Measurements from ENCODE around the gene IL1RAP.
"Not testable (repeated sequence)": the region's sequence is repeated elsewhere in the genome, so short reads cannot be mapped to it uniquely, and the experiment has no call there.

Gene IL1RAP

GRCh38 chr3:190512666-190513065, 1.2 kb upstream of the IL1RAP start:
- no peak for DNase-seq (ENCODE audit: low read depth in 2 of 2)

DNA sequence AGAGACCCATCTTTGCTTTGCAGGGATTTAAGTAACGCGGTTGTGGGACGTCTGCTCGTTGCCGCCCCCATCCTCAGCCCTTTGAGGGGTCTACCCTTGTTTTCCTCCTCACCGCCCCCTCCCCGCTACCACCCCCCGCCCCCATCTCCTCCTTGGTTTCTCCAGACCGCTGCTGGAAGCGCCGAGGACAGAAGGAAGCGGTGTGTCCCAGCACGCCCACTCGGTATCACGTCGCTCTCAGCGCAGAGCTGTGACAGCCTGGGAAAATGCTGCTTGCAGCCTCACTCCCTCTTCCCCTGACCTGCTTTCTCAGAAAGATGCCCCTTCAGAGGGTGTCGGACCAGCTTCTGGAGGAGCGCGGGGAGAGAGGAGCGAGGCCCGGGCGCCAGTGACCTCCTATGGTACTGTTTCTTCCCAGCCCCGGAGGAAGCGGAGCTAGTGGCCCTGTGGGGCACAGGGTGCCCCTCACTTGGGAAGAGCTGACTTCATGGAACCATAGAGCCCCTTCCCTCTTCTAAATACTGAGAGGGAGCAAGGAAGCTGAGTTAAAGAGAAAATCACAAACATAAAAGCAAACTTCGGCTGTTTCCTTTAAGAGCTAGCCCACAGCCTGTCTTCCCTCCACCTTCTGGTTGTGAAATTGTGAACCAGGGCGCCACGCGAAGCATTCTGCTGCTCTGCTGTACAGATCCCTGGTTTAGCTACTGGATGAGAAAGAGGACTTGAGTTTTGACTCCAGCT, 698 bp downstream of the IL1RAP start:
- no peak for DNase-seq (ENCODE audit: low read depth in 2 of 2)

GRCh38 chr3:190516416-190516815, 2.5 kb downstream of the IL1RAP start:
- no peak for DNase-seq (ENCODE audit: low read depth in 2 of 2)

- no peak for DNase-seq (ENCODE audit: low read depth in 2 of 2)
Observed at GRCh38 chr3:190517687-190518086, 3.8 kb downstream of the IL1RAP start.

DNA sequence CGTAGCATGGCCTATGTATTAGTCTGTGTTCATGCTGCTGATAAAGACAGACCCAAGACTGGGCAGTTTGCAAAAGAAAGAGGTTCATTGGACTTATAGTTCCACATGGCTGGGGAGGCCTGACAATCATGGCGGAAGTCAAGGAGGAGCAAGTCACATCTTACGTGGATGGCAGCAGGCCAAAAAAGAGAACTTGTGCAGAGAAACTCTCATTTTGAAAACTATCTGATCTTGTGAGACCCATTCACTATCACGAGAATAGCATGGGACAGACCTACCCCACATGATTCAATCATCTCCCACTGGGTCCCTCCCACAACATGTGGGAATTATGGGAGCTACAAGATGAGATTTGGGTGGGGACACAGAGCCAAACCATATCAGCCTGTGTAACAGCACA, 4.6 kb downstream of the IL1RAP start:
- not testable (repeated sequence) for DNase-seq (ENCODE audit: low read depth in 2 of 2)

GRCh38 chr3:190519886-190520285, 6.0 kb downstream of the IL1RAP start:
- no peak for DNase-seq (ENCODE audit: low read depth in 2 of 2)

DNA sequence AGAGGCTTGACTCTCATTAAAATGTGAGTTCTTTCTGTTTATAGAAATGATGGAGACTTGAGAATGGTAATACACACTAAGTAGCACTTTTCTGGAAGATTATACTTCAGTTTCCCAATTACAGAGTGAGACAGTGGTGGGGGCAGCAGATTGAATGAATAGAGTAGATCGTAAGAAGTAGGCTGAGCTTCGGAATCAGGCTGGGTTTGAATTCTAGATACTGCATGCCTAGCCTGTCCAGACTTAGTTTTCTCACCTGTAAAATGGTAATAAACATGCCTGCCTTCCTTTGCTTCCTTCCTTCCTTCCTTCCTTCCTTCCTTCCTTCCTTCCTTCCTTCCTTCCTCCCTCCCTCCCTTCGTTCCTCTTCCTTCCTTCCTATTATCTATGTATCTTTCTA, 8.1 kb downstream of the IL1RAP start:
- no peak for DNase-seq (ENCODE audit: low read depth in 2 of 2)

DNA sequence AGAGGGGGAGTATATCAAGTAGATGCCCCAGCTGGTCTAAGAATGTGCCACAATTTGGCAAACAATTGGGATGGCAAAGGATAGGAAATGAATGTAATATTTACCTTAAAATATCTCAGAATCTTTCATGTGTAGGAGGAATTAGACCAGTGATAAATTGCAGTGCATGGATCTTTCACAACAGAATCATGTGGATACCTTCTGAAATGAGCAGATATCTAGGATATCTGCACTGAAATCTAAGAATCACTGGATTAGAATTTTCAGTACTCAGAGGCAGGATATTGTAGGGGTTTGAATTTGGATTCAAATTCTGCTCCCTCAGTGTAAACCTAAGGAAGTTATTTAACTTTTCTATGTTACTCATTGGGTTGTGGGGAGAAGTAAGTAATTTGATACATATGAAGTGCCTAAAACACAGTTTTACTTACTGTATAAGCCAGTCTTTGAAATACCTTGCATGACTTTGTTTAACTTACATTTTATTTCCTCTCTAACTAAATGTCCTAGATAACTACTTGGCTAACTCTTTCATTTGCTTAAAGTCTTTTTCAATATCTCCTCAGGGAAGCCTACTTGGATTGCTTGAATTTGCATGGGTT, 8.8 kb downstream of the IL1RAP start:
- DNase-seq (ENCODE audit: low read depth in 2 of 2), result no peak

GRCh38 chr3:190524942-190525341, 11.1 kb downstream of the IL1RAP start:
- no peak for DNase-seq (ENCODE audit: low read depth in 2 of 2)

- DNase-seq (ENCODE audit: low read depth in 2 of 2), result no peak
Observed at GRCh38 chr3:190525634-190526033, 11.7 kb downstream of the IL1RAP start.

DNA sequence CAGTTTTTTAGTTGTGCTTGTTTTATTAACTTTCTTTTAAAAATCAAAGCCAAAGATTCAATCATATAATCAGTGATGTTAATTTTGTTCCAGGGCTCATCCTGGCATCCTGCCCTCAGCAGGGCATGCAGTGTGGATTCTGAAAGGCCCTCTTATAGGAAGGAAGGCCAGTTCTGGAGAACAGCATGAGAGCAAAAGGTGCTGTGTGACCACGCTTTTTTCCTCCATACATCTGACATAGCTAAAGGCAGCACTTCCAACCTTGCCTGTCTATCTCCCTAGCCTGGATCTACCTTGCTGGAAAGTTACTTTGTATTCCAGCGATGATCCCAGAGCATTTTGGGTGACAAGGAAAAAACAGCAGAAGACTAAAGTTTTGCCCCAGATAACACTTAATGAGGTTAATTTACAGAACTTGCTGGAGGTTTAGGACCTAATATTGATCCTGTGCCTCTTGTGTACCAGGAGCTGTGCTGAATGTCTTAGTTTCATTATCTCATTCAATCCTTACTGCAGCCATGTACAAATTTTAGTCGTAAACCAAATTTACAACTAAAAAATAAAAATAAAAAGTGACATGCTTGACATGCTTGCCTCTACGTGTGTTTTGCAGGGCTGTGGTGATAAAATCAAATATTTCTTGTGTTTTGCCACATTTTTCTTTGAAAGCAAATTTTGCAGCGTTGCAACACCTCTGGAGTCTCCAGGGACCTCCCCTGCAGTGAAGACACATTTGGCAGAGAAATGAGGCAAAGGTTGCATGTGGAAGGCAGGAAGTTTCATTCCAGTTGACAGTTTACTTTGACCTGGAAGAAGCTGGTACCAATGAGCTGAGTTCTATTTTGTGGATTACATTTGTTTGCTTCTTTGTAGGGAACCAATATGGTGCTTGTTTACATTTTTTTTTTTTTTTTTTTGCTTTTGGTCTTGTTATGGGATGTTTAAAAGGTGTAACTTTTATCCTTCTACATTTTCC, 13.2 kb downstream of the IL1RAP start:
- DNase-seq (ENCODE audit: low read depth in 2 of 2), result no peak

DNA sequence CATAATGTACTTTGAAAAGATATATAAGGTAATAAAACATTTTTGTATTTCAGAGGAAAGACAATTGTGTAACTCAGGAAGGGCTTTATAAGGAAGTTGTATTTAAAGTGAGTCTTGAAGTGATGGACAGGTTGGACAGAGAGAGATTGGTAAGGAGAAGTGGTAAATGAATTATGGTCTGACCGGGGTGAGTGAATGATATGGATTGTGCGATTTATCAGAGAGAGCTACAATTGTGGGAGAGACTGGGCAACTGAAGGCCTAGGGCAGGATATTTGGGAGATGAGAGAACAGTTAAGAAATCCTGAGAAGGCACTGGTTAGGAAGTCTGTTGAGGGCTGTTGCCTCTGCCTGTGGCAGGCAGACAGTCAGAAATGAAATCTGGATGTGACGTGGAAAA, 14.8 kb downstream of the IL1RAP start:
- no peak for DNase-seq (ENCODE audit: low read depth in 2 of 2)

- DNase-seq (ENCODE audit: low read depth in 2 of 2), result no peak
Observed at GRCh38 chr3:190531406-190531805, 17.5 kb downstream of the IL1RAP start.

- no peak for DNase-seq (ENCODE audit: low read depth in 2 of 2)
Observed at GRCh38 chr3:190532731-190533203, 18.9 kb downstream of the IL1RAP start.

DNA sequence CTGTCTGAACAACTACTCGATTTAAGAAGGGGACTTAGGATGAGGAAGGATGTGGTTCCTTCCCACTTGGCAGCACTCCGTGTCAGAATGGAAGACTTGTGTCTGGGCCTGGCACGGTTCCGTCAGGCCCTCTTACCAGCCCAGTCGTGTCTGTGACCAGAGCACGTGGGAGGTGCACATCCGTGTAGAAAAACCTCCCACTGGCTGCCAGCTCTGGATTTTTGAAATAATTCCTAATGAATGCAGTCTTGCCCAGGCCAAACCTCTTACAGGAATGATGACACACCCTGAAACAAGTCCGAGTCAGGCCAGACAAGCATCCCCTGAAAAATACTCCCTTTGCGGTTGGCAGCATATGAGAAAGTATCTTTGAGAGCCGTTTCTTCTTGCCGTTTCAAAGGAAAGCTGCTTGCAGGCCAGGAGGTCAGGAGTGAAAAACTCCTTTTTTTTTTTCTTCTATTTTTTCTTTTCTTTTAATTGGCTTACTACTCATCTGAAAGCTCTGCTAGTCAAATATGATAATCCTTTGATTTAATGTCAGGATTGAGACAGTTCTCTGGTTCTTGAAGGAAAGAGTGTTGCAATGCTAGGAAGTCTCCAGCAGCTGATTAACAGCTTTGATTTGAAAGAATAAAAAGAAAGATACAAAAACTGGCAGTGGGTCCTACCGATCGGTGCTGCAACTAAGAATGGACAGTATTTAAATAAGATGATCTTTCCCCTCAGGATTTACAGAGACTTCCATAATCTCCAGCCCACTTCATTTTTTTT, 19.8 kb downstream of the IL1RAP start:
- no peak for DNase-seq (ENCODE audit: low read depth in 2 of 2)

DNA sequence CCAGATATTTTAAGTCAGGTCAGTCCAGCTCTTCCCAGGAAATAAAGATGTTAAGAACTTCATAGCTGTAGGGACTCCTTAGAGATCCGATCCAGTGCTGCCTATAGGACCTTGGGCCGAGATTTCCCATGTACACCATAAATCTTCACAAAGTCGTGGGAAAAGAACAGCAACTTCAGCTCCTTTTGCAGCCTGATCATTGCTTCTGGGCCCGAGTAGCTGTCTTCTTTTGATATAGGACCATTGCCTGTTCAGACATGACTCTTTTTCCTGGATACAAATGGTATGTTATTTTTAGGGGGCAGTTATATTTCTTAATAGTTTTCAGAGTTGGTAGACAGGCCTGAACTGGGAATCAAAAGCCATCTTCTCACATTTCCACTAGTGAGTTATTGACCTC, 20.5 kb downstream of the IL1RAP start:
- no peak for DNase-seq (ENCODE audit: low read depth in 2 of 2)

- no peak for DNase-seq (ENCODE audit: low read depth in 2 of 2)
Observed at GRCh38 chr3:190534986-190535385, 21.1 kb downstream of the IL1RAP start.

GRCh38 chr3:190537146-190537545, 23.3 kb downstream of the IL1RAP start:
- DNase-seq (ENCODE audit: low read depth in 2 of 2), result no peak

GRCh38 chr3:190538288-190538687, 24.4 kb downstream of the IL1RAP start:
- DNase-seq (ENCODE audit: low read depth in 2 of 2), result no peak

DNA sequence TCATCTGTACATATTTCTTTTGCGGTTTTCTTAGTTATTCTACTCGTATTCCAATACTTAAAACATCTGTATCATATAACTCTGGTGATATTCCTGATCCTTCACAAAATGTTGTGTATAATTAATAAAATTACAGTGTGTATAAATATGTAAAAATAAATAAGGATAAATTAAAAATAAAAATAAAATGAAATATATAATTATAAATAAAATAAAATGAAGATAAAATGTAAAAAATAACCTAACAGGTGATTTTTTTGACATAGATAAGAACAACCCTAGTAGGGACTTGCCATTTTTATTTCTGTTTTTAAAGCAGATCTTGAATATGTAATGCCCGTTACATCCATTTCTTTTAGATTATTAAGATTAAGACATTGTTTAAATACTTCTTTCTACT, 25.6 kb downstream of the IL1RAP start:
- no peak for DNase-seq (ENCODE audit: low read depth in 2 of 2)

GRCh38 chr3:190541008-190541407, 27.1 kb downstream of the IL1RAP start:
- DNase-seq (ENCODE audit: low read depth in 2 of 2), result no peak

DNA sequence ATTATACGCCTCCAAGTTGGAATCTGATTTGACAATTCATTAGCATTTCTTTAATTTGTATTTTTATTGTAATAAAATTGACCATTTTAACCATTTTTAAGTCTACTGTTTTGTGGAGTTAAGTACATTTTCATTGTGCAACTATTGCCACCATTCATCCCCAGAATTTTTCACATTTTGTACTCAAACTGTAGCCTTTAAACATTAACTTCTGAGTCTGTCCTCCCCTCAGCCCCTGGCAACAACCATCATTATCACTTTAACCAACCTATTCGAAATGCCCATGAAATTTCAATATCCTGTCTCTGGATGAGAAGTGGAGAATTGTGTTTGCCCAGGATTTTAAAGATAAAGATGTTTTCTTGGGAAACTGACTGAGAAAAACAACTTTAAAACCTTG, 27.7 kb downstream of the IL1RAP start:
- DNase-seq (ENCODE audit: low read depth in 2 of 2), result no peak

All from activated CD8-positive, alpha-beta memory T cell treated with anti-CD3 and anti-CD28 coated beads for 4 hours (primary cell).